ENCODE data around the gene MAOA.

Gene MAOA

DNA sequence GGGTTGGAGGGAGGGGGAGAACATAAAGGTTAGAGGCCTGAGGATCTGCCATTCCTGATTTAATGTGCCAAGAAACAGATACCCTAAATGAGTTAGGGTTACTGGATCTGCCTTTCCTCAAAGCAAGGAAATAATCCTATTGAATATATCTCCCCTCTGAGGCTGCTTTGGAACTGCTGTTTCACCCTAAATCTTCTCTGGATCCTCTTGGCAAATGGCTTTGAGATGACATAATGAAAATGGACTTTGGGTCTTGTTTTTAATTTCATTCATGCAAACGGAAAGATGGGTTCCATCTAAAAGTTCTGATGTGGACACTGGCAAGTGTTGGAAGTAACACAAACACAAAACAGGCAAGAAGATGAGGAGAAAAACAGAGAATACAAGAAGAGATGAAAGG lies 23.0 kb upstream of the MAOA start:
- H3K4me1 ChIP-seq (ENCODE audit: insufficient read depth, low read length) = no peaks in the 10 kb centered on the region
- no peaks in the 10 kb centered on the region for H3K79me2 ChIP-seq (ENCODE audit: insufficient read depth, low read length)
- H3K27me3 ChIP-seq (ENCODE audit: insufficient read depth, low read length, poor library complexity) = no peaks in the 10 kb centered on the region
- H4K20me1 ChIP-seq (ENCODE audit: insufficient read depth, low read length) = no peaks in the 10 kb centered on the region
- H3K4me3 ChIP-seq (ENCODE audit: low read depth in 1 of 2, low read length in 2 of 2) = no peak overlapping the region
- no peaks in the 10 kb centered on the region for H3K9me3 ChIP-seq (ENCODE audit: insufficient read depth, low read length, severe bottlenecking)
- H3K27ac ChIP-seq (ENCODE audit: low read length) = no peak overlapping the region
- no peak overlapping the region for H3K4me2 ChIP-seq (ENCODE audit: insufficient read depth, low read length)
- H2AFZ ChIP-seq (ENCODE audit: low read depth, low read length) = no peak overlapping the region
- ATAC-seq (ENCODE audit: insufficient read depth, low read depth) = no peak
- TF ChIP-seq CTCF (IDR thresholded peaks at IDR 0.05; ENCODE audit: borderline replicate concordance, extremely low read depth, low read length, poor library complexity, severe bottlenecking) = no peak
- TF ChIP-seq EZH2 (IDR thresholded peaks at IDR 0.05; ENCODE audit: borderline replicate concordance, low read depth, low read length, severe bottlenecking) = no peak
- H3K36me3 ChIP-seq (ENCODE audit: insufficient read depth, low read length) = no peaks in the 10 kb centered on the region
- H3K9ac ChIP-seq (ENCODE audit: low read depth, low read length) = no peak overlapping the region
- DNase-seq = no peak

DNA sequence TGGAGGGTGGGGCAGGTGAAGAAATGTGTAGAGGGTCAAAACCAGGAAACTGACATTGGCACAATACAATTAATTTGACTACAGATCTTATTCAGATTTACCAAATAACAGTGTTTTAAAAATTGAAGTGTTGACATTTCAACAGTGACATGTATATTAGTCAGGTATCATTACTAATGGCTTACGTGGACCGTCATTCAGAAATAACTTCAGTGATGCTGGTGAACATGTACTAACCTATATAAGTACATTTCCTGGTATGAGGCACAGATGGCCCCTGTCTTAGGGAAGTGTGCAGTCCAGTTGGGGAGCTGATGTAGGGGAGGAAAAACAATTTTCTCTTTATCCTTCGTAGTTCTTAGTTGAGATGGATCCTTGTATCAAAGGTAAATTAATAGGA lies 22.3 kb upstream of the MAOA start:
- no peaks in the 10 kb centered on the region for H3K36me3 ChIP-seq (ENCODE audit: insufficient read depth, low read length)
- H3K4me1 ChIP-seq (ENCODE audit: insufficient read depth, low read length) = no peaks in the 10 kb centered on the region
- H2AFZ ChIP-seq (ENCODE audit: low read depth, low read length) = no peak overlapping the region
- no peak overlapping the region for H3K27ac ChIP-seq (ENCODE audit: low read length)
- H3K9ac ChIP-seq (ENCODE audit: low read depth, low read length) = no peak overlapping the region
- ATAC-seq (ENCODE audit: insufficient read depth, low read depth) = no peak
- H3K4me2 ChIP-seq (ENCODE audit: insufficient read depth, low read length) = no peak overlapping the region
- H3K4me3 ChIP-seq (ENCODE audit: low read depth in 1 of 2, low read length in 2 of 2) = no peak overlapping the region
- TF ChIP-seq EZH2 (IDR thresholded peaks at IDR 0.05; ENCODE audit: borderline replicate concordance, low read depth, low read length, severe bottlenecking) = no peak
- no peak for TF ChIP-seq CTCF (IDR thresholded peaks at IDR 0.05; ENCODE audit: borderline replicate concordance, extremely low read depth, low read length, poor library complexity, severe bottlenecking)
- H3K9me3 ChIP-seq (ENCODE audit: insufficient read depth, low read length, severe bottlenecking) = no peaks in the 10 kb centered on the region
- no peaks in the 10 kb centered on the region for H4K20me1 ChIP-seq (ENCODE audit: insufficient read depth, low read length)
- no peaks in the 10 kb centered on the region for H3K27me3 ChIP-seq (ENCODE audit: insufficient read depth, low read length, poor library complexity)
- no peaks in the 10 kb centered on the region for H3K79me2 ChIP-seq (ENCODE audit: insufficient read depth, low read length)
- DNase-seq = no peak

DNA sequence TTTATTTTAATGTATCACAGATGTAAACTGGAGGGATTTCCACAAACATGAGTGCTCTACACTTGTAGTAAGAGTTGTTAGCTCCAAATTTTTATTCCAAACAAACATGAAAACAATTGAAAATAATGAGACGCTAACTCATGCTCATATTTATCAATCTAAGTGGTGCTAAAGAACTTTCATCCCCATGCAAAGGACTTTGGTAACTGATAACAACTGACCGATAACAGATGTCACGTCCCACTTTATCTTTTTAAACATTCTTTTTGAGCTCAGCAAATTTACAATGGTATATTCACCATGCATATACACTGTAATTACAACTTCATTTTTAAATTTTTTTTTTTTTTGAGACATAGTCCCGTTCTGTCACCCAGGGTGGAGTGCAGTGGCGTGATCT lies 15.6 kb upstream of the MAOA start:
- no peaks in the 10 kb centered on the region for H4K20me1 ChIP-seq (ENCODE audit: insufficient read depth, low read length)
- no peaks in the 10 kb centered on the region for H3K36me3 ChIP-seq (ENCODE audit: insufficient read depth, low read length)
- H3K4me2 ChIP-seq (ENCODE audit: insufficient read depth, low read length) = no peak overlapping the region
- no peak overlapping the region for H2AFZ ChIP-seq (ENCODE audit: low read depth, low read length)
- H3K9ac ChIP-seq (ENCODE audit: low read depth, low read length) = no peak overlapping the region
- DNase-seq = no peak
- H3K4me3 ChIP-seq (ENCODE audit: low read depth in 1 of 2, low read length in 2 of 2) = no peak overlapping the region
- no peak for TF ChIP-seq EZH2 (IDR thresholded peaks at IDR 0.05; ENCODE audit: borderline replicate concordance, low read depth, low read length, severe bottlenecking)
- no peak for TF ChIP-seq CTCF (IDR thresholded peaks at IDR 0.05; ENCODE audit: borderline replicate concordance, extremely low read depth, low read length, poor library complexity, severe bottlenecking)
- no peak overlapping the region for H3K27ac ChIP-seq (ENCODE audit: low read length)
- no peaks in the 10 kb centered on the region for H3K4me1 ChIP-seq (ENCODE audit: insufficient read depth, low read length)
- no peaks in the 10 kb centered on the region for H3K9me3 ChIP-seq (ENCODE audit: insufficient read depth, low read length, severe bottlenecking)
- no peak for ATAC-seq (ENCODE audit: insufficient read depth, low read depth)
- H3K79me2 ChIP-seq (ENCODE audit: insufficient read depth, low read length) = no peaks in the 10 kb centered on the region
- no peaks in the 10 kb centered on the region for H3K27me3 ChIP-seq (ENCODE audit: insufficient read depth, low read length, poor library complexity)

- Histone ChIP-seq H3K79me2 (ENCODE audit: insufficient read depth, low read length) (no peaks in the 10 kb centered on the region), H3K4me1 (ENCODE audit: insufficient read depth, low read length) (no peaks in the 10 kb centered on the region), H3K4me2 (ENCODE audit: insufficient read depth, low read length) (no peak overlapping the region), H3K9me3 (ENCODE audit: insufficient read depth, low read length, severe bottlenecking) (no peaks in the 10 kb centered on the region), H4K20me1 (ENCODE audit: insufficient read depth, low read length) (no peaks in the 10 kb centered on the region), H3K36me3 (ENCODE audit: insufficient read depth, low read length) (no peaks in the 10 kb centered on the region), H2AFZ (ENCODE audit: low read depth, low read length) (no peak overlapping the region), H3K9ac (ENCODE audit: low read depth, low read length) (no peak overlapping the region), H3K4me3 (ENCODE audit: low read depth in 1 of 2, low read length in 2 of 2) (no peak overlapping the region), H3K27me3 (ENCODE audit: insufficient read depth, low read length, poor library complexity) (no peaks in the 10 kb centered on the region), H3K27ac (ENCODE audit: low read length) (no peak overlapping the region)
- DNase-seq (no peak), ATAC-seq (ENCODE audit: insufficient read depth, low read depth) (no peak)
- no peak for TF ChIP-seq EZH2 (IDR thresholded peaks at IDR 0.05; ENCODE audit: borderline replicate concordance, low read depth, low read length, severe bottlenecking)
- no peak for TF ChIP-seq CTCF (IDR thresholded peaks at IDR 0.05; ENCODE audit: borderline replicate concordance, extremely low read depth, low read length, poor library complexity, severe bottlenecking)
Observed at GRCh38 chrX:43641691-43642090, 14.4 kb upstream of the MAOA start.

All from DND-41 (cell line).